Tibial nerve (tissue), 4 donors: ENCODE data around the gene KMT2C. TPM values are rescaled to one million over a fixed set of nuclear protein-coding genes. Genes with fewer than 3 reads are reported as not detected.

Experiments used
- DNase-seq, 2 donors: peaks; one replicate each; pipeline ENCODE4 v3.0.0-alpha.2; 2019; ENCODE audit warnings: low spot score in 2 of 2
- H3K27ac ChIP-seq, 4 donors: fragments of 200-600 bp; sonication (generic) in 3 of 4; one replicate each; pipeline ENCODE4 v1.5.1; 2017 to 2019; ENCODE audit warnings: mild to moderate bottlenecking in 1 of 4
- H3K27me3 ChIP-seq, 2 donors: fragments of 200-600 bp; sonication (generic) in 1 of 2; one replicate each; pipeline versions ENCODE4 v1.5.1 to v1.6.0; 2017 to 2019
- H3K36me3 ChIP-seq, 3 donors: fragments of 200-600 bp; sonication (generic); one replicate each; pipeline ENCODE4 v1.5.1; 2018 to 2019
- H3K4me1 ChIP-seq, 4 donors: fragments of 200-600 bp; sonication (generic) in 3 of 4; one replicate each; pipeline ENCODE4 v1.5.1; 2017 to 2019
- H3K4me3 ChIP-seq, 4 donors: fragments of 200-600 bp; sonication (generic) in 3 of 4; one replicate each; pipeline ENCODE4 v1.5.1; 2017 to 2019; ENCODE audit warnings: mild to moderate bottlenecking in 1 of 4, moderate library complexity in 1 of 4
- H3K9me3 ChIP-seq, 4 donors: fragments of 200-600 bp; sonication (generic) in 3 of 4; one replicate each; pipeline ENCODE4 v1.5.1; 2017 to 2019
- EP300 ChIP-seq, 2 donors: sonication (generic); formaldehyde crosslinking; IDR thresholded peaks; one replicate each; pipeline ENCODE4 v1.6.1; 2017; ENCODE audit warnings: antibody characterized with exemption in 2 of 2, mild to moderate bottlenecking in 1 of 2
- POLR2A ChIP-seq, 2 donors: fragments of 450-650 bp; IDR thresholded peaks; one replicate each; pipeline ENCODE4 v1.6.1; 2017; ENCODE audit warnings: antibody characterized with exemption in 2 of 2, mild to moderate bottlenecking in 2 of 2, moderate library complexity in 2 of 2
- WGBS, 2 donors: methylation state at CpG; one replicate each; pipeline ENCODE4 v1.1.5; 2018; 5-methylcytosine and 5-hydroxymethylcytosine counted together
- total RNA-seq, 4 donors: library from RNA; depleted of rRNA; stranded (reverse); fragments of >200 nt; gene quantifications; one replicate each; pipeline ENCODE4 v1.1.0, GENCODE V29; 2016
- TF ChIP-seq, protein P1 (sequence below), 5 experiments: fragments of 200-600 bp in 3 of 5; fragments of 450-650 bp in 2 of 5; sonication (generic) in 3 of 5; IDR thresholded peaks; one replicate each; pipeline ENCODE4 v1.5.1; 2016 to 2019; ENCODE audit warnings: antibody characterized with exemption in 5 of 5, mild to moderate bottlenecking in 3 of 5, moderate library complexity in 2 of 5

KMT2C gene
- total RNA-seq, 4 donors from 2014 or later: 63.2 to 86.1 (median 69.4) TPM

- H3K27me3 ChIP-seq: no peaks in the 10 kb centered on the region
- peaks cover 0 to 20% (median 0%) of the 10 kb centered on the region in 4 donors for H3K4me1 ChIP-seq
- H3K4me3 ChIP-seq: no peak overlapping the region
- 81 to 82% methylated on average over 12 of the region's 12 CpGs for whole genome bisulfite sequencing, 2 donors
- peaks cover 0 to 97% (median 24%) of the 10 kb centered on the region in 3 donors for H3K36me3 ChIP-seq
- no peak for DNase-seq
- TF ChIP-seq POLR2A (IDR thresholded peaks at IDR 0.05): no peak
- TF ChIP-seq EP300 (IDR thresholded peaks at IDR 0.05): no peak
- TF ChIP-seq, protein P1, sequence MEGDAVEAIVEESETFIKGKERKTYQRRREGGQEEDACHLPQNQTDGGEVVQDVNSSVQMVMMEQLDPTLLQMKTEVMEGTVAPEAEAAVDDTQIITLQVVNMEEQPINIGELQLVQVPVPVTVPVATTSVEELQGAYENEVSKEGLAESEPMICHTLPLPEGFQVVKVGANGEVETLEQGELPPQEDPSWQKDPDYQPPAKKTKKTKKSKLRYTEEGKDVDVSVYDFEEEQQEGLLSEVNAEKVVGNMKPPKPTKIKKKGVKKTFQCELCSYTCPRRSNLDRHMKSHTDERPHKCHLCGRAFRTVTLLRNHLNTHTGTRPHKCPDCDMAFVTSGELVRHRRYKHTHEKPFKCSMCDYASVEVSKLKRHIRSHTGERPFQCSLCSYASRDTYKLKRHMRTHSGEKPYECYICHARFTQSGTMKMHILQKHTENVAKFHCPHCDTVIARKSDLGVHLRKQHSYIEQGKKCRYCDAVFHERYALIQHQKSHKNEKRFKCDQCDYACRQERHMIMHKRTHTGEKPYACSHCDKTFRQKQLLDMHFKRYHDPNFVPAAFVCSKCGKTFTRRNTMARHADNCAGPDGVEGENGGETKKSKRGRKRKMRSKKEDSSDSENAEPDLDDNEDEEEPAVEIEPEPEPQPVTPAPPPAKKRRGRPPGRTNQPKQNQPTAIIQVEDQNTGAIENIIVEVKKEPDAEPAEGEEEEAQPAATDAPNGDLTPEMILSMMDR (IDR thresholded peaks at IDR 0.05): no peak
- peak overlapping the region in 1 of 4 donors; percentile 41 for H3K27ac ChIP-seq
- no peaks in the 10 kb centered on the region for H3K9me3 ChIP-seq
Observed at GRCh38 chr7:152144557-152145245, 291.1 kb downstream of the KMT2C start.

- H3K27me3 ChIP-seq: no peaks in the 10 kb centered on the region
- no peak overlapping the region for H3K4me3 ChIP-seq
- H3K4me1 ChIP-seq: peaks cover 0 to 20% (median 0%) of the 10 kb centered on the region in 4 donors
- no peak for DNase-seq
- H3K27ac ChIP-seq: no peak overlapping the region
- no peaks in the 10 kb centered on the region for H3K9me3 ChIP-seq
- TF ChIP-seq EP300 (IDR thresholded peaks at IDR 0.05) (no peak), POLR2A (IDR thresholded peaks at IDR 0.05) (no peak)
- TF ChIP-seq, protein P1 (IDR thresholded peaks at IDR 0.05): no peak
- peaks cover 0 to 97% (median 23%) of the 10 kb centered on the region in 3 donors for H3K36me3 ChIP-seq
- 49% methylated on average over 5 of the region's 5 CpGs for WGBS, 2 donors
Observed at GRCh38 chr7:152142976-152143595, 292.7 kb downstream of the KMT2C start.

GRCh38 chr7:152140560-152140959, 295.2 kb downstream of the KMT2C start:
- no peak overlapping the region for H3K27ac ChIP-seq
- peaks cover 0 to 78% (median 20%) of the 10 kb centered on the region in 3 donors for H3K36me3 ChIP-seq
- H3K9me3 ChIP-seq: no peaks in the 10 kb centered on the region
- no peaks in the 10 kb centered on the region for H3K27me3 ChIP-seq
- H3K4me3 ChIP-seq: no peak overlapping the region
- WGBS, 2 donors: 83 to 96% methylated on average over 2 of the region's 2 CpGs
- TF ChIP-seq, protein P1 (IDR thresholded peaks at IDR 0.05): no peak
- TF ChIP-seq EP300 (IDR thresholded peaks at IDR 0.05) (no peak), POLR2A (IDR thresholded peaks at IDR 0.05) (no peak)
- peaks cover 0 to 27% (median 2%) of the 10 kb centered on the region in 4 donors for H3K4me1 ChIP-seq
- DNase-seq: no peak

DNA sequence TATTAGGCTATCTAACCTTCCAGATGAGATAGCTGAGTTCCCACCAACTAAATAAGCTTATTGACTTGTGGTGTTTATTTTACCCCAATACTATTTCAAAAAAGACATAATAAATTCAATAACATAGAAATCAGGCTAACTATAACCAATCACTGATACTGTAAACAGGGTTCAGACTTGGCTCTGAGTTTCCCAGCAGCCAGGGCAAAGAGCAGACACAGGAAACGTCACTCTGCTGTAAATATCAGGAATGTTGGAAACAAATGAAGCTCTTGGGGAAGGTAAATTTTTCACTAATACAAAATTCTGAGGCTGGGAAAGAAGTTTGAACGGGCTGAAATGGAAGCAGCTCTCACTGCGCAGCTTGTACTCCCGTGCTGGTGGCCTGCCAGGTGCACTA, 295.7 kb downstream of the KMT2C start:
- Histone ChIP-seq H3K4me3 (no peak overlapping the region), H3K36me3 (peaks cover 0 to 73% (median 20%) of the 10 kb centered on the region in 3 donors), H3K9me3 (no peaks in the 10 kb centered on the region), H3K4me1 (peaks cover 0 to 27% (median 3%) of the 10 kb centered on the region in 4 donors), H3K27ac (no peak overlapping the region), H3K27me3 (no peaks in the 10 kb centered on the region)
- WGBS, 2 donors: 86 to 92% methylated on average over 4 of the region's 4 CpGs
- no peak for DNase-seq
- TF ChIP-seq, protein P1 (IDR thresholded peaks at IDR 0.05): no peak
- TF ChIP-seq EP300 (IDR thresholded peaks at IDR 0.05) (no peak), POLR2A (IDR thresholded peaks at IDR 0.05) (no peak)

DNA sequence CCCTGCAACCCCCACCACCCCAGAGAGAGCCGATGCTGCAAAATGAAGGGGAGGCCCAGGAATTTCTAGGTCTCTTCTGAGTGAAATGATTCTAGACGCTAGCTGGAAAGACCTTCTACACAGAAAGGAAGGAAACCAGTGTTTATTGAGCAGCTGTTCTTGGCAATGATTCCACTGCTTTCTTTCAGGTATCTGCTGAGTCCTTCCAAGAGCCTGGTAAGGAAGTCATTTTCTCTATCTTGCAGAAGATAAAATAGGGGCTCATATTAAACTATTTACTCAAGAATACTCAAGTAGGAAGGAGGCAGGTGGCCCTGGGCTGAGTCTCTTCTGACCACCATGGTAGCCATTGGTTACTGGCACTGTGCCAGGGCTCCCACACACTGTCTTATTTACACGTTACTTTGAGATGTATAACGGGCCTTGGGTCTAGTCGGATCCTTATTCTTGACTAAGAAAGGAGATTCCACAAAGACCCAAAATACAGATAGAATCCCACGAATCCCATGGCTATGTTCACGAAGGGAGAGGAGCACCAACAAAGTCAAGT, 298.3 kb downstream of the KMT2C start:
- Histone ChIP-seq H3K9me3 (no peaks in the 10 kb centered on the region), H3K4me3 (no peak overlapping the region), H3K36me3 (peaks cover 0 to 64% (median 9%) of the 10 kb centered on the region in 3 donors), H3K27me3 (no peaks in the 10 kb centered on the region), H3K4me1 (peaks cover 0 to 26% (median 3%) of the 10 kb centered on the region in 4 donors), H3K27ac (peak overlapping the region in 2 of 4 donors; percentile 72 to 77)
- 55% methylated on average over 7 of the region's 7 CpGs for WGBS, 2 donors
- TF ChIP-seq, protein P1 (IDR thresholded peaks at IDR 0.05): no peak
- no peak for TF ChIP-seq POLR2A (IDR thresholded peaks at IDR 0.05)
- no peak for TF ChIP-seq EP300 (IDR thresholded peaks at IDR 0.05)
- DNase-seq: no peak
